NCI-H526 (cell line): ENCODE measurements around the gene RNPS1.

Experiments
- DNase-seq, 2 experiments: peaks; one replicate each; lab custom pipeline; 2025; lab: John Stamatoyannopoulos, UW

Gene RNPS1, protein sequence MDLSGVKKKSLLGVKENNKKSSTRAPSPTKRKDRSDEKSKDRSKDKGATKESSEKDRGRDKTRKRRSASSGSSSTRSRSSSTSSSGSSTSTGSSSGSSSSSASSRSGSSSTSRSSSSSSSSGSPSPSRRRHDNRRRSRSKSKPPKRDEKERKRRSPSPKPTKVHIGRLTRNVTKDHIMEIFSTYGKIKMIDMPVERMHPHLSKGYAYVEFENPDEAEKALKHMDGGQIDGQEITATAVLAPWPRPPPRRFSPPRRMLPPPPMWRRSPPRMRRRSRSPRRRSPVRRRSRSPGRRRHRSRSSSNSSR

DNA sequence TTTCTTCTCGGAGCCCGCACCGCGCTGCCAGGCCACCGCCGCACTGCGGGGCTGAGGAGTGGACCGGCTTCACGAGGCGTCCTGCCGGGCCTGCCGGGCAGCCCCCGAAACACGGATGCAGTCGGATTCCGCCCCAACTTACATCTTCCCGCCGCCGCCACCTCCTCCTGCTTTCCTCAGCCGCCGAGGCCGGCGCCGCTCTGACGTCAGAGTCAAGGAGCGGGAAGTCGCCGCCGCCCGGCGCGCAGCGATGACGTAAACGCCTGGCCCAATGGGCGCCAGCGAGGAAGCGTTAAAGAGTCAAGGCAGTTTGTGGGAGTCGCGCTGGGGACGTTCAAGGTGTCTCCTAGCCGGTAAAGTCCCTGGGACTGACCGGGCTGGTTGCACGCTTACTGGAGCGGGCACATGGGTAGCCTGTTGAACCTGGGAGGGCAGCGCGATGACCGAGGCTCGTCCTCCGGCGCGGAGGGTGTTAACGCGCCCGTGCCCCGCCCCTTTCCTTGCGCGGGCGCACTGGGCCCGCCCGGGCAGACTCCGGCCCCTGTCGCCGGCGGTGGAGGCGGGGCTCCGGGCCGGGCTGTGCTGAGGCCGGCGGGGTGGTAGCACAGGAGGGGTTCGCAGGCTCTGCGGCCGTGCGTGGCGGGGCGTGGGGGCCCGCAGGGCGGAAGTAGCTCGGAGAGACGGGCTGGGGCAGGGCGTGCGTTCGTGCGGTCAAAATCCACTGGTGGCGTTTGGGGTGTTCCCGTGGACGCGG lies at the start of gene RNPS1:
RNPS1 (minus strand) TSS at position 214 of the 754 bp plus-strand sequence. CDS start 3,483 bp downstream, outside the sequence.
- DNase-seq, result peak; percentile 81 to 91

DNA sequence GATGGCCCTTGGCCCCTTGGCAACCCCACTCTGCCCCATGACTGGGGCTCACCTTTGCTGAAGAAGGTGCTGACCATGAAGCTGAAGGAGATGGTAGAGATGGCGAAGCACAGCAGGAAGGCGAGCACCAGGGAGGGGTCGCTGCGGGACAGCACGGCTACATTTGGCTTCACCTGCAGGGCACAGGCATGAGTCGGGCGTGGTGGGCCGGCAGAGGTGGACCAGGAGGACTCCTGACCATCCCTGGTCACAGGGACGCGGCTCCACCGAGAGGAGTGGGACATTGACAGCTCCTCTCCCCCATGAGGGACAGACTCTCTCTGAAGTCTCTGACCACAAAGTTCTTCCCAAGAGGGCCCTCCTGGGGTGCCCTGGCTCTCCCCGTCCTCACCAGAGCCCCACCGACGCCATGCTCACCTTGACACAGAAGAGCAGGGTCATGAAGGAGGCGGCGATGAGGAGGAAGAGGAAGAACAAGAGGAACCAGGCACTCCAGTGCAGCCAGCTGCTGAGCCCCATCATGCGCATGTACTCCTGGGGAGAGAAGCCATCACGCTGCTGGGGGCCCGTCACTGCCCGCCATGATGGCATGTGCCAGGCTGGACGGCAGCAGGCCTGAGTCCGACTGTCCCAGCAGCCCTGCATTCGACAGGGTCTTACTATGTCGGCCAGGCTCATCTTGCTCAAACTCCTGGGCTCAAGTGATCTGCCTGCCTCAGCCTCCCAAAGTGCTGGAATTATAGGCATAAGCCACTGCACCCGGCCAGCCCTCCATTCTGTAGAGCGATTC lies 49.5 kb upstream of the RNPS1 start:
- DNase-seq, result no peak

GRCh38 chr16:2308089-2308962 lies 40.4 kb upstream of the RNPS1 start:
- DNase-seq, result no peak

DNA sequence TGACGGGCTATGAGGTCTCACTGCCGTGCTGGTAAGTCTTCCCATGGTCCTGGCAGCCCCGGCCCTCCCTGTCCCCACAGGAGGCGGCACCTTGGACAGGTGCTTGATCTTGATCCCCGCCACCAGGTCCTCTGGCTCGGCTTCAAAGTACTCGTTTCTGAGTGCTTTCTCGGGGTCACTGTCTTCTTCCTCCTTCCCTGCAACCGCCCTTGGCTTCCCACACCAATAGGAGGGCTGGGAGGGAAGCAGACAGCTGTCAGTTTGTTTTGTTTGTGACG lies 31.9 kb upstream of the RNPS1 start:
- no peak for DNase-seq

- no peak for DNase-seq
Observed at GRCh38 chr16:2299121-2299914, 31.4 kb upstream of the RNPS1 start.

GRCh38 chr16:2298621-2299020 lies 30.7 kb upstream of the RNPS1 start:
- DNase-seq, result no peak

- no peak for DNase-seq
Observed at GRCh38 chr16:2297506-2297860, 29.6 kb upstream of the RNPS1 start.

GRCh38 chr16:2296661-2297505 lies 29.0 kb upstream of the RNPS1 start:
- DNase-seq, result no peak

GRCh38 chr16:2295056-2295798 lies 27.3 kb upstream of the RNPS1 start:
- no peak for DNase-seq

DNA sequence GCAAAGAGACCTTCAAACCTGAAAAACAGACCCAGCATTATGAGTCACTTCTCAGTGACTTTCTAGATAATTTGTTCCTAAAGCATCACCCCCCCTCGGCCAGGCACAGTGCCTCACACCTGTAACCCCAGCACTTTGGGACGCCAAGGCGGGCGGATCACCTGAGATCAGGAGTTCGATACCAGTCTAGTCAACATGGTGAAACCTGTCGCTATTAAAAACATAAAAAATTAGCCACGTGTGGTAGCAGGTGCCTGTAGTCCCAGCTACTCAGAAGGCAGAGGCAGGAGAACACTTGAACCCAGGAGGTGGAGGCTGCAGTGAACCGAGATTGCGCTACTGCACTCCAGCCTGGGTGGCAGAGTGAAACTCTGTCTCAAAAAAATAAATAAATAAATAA lies 24.3 kb upstream of the RNPS1 start:
- no peak for DNase-seq

DNA sequence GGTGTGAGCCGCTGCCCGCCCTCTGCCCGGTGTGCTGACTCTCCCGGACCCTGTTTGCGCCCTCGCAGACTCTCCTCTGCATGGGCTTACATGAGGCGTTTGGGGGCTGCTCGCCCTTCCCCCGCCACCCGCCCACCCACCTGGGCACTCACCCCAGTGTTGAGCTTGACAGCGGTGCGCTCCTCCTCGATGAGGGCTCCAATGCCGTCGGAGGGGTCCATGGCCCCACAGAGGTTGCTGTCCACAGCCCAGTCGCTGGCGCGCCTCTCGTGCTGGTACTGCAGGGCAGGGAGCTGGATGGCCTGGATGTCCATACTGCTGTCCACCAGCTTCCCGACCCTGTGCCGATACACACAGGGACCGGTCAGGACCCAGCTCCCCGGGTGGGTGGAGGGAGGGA lies 21.4 kb upstream of the RNPS1 start:
- DNase-seq, result no peak

GRCh38 chr16:2288726-2289125 lies 20.8 kb upstream of the RNPS1 start:
- no peak for DNase-seq

DNA sequence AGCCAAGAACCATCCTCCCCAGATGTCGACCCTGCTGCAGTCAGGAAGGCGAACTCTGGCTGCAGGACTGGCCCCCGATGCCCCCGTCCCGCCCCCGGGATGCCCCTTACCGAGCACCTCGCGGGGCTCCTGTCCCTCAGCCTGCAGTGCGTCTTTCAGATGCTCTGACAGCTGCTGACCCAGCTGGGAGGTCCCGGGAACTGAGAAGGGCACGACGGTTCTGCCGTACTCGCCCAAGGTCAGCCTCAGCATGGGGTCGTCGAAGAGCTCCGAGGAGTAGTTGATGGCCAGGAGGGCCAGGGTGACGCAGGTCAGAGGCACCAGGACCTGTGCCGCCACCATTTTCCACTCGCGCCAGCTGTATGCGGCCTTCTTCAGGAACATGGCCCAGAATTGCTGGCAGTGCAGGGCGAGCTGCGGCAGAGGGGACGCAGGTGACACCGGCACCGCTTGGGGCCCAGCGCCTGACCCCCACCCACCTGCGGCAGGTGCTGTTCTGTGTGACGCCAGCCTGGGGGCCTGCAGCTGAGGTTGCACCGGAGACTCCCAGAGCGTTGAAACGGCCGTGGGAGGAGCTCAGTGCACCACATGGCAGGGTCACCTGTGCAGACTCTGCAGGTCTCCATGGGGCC lies 20.1 kb upstream of the RNPS1 start:
- DNase-seq, result no peak

- no peak for DNase-seq
Observed at GRCh38 chr16:2286550-2286949, 18.6 kb upstream of the RNPS1 start.

DNA sequence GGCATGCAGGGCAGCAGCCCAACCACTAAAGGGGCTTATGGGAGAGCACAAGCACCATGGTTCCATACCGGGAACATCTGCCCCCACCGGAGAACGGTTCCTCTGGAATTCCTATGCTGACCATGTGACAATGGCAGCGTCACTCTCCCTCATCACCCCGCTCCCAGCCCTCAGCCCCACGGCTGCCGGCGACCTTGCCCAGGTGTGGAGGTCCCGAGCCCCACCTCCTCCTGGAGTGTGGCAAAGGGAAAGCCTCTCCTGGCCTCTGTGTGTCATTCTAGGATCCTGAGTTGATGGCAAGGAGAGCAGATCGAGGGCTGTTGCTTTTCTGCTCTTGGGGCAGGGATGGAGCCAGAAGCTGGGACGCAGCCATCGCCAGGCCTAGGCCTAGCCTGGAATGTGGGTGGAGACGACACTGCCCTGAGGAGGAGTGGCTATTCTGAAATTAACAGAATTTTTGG lies 17.8 kb upstream of the RNPS1 start:
- DNase-seq, result no peak

DNA sequence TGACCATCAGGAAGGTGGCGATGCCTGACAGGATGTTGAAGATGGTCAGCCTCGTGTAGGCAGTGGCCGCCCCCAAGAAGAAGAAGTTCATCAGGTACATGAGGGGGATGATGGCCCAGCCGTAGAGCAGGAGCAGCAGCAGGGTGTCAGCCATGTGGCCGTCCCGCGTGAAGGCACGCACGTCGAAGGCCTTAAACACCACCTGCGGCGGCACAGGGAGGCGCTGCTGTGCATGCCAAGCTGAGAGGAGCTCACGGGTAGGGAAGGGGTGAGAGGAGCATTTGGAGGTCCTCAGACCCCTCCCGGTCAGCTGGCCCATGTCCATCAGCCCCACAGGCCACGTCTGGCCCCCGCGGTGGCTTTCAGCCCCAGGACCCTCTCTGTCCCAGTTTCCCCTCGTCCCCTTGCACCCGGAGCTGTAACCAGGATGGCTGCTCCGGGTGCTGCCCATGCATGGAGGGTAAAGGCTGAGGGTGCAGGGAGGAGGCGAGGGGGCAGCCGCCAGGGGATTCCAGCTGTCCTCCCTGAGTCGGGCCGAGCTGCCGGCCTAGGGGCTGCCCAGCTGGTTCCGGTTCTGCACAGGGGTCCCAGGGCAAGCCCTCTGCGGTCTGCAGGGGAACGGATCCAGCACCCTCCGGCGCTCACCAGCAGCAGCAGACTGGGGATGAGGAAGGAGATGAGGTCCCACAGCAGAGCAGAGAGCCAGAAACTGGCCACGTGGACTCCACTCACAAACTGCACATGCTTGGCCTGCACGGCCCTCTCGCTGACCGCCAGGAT lies 17.1 kb upstream of the RNPS1 start:
- DNase-seq, result no peak

GRCh38 chr16:2284001-2284770 lies 16.3 kb upstream of the RNPS1 start:
- no peak for DNase-seq
